Stimulated activated naive CD8-positive, alpha-beta T cell treated with anti-CD3 and anti-CD28 coated beads, Interleukin-15, Interleukin-2, amounts not matched to agents 100 ng/mL and 50 ng/mL, for 24 hours (primary cell): Measurements from ENCODE around the gene GPR17.

ENCODE experiments used
- H3K27ac Mint-ChIP-seq: one replicate; pipeline ENCODE4 v1.8.0; 2021; ENCODE audit warnings: mild to moderate bottlenecking, mixed read lengths
- H3K27me3 Mint-ChIP-seq: one replicate; pipeline ENCODE4 v1.8.0; 2021; ENCODE audit warnings: mixed read lengths
- H3K36me3 Mint-ChIP-seq: one replicate; pipeline ENCODE4 v1.8.0; 2021; ENCODE audit warnings: low read depth, mixed read lengths
- H3K4me1 Mint-ChIP-seq: one replicate; pipeline ENCODE4 v1.8.0; 2021; ENCODE audit warnings: low read depth, mixed read lengths
- H3K4me3 Mint-ChIP-seq: one replicate; pipeline ENCODE4 v1.8.0; 2021; ENCODE audit warnings: mild to moderate bottlenecking, mixed read lengths
- H3K9me3 Mint-ChIP-seq: one replicate; pipeline ENCODE4 v1.8.0; 2021; ENCODE audit warnings: mixed read lengths

Gene GPR17

GRCh38 chr2:127659408-127660290, 13.7 kb downstream of the GPR17 start:
- Mint-ChIP-seq H3K4me3 (no peak overlapping the region), H3K9me3 (no peaks in the 10 kb centered on the region), H3K27ac (no peak overlapping the region), H3K36me3 (no peaks in the 10 kb centered on the region), H3K27me3 (peaks cover 16% of the 10 kb centered on the region), H3K4me1 (no peaks in the 10 kb centered on the region)

GRCh38 chr2:127660291-127660578, 14.3 kb downstream of the GPR17 start:
- H3K4me1 Mint-ChIP-seq: no peaks in the 10 kb centered on the region
- H3K9me3 Mint-ChIP-seq: no peaks in the 10 kb centered on the region
- no peak overlapping the region for H3K27ac Mint-ChIP-seq
- no peak overlapping the region for H3K4me3 Mint-ChIP-seq
- no peaks in the 10 kb centered on the region for H3K36me3 Mint-ChIP-seq
- H3K27me3 Mint-ChIP-seq: peaks cover 22% of the 10 kb centered on the region

- no peaks in the 10 kb centered on the region for H3K9me3 Mint-ChIP-seq
- no peaks in the 10 kb centered on the region for H3K36me3 Mint-ChIP-seq
- no peak overlapping the region for H3K27ac Mint-ChIP-seq
- no peaks in the 10 kb centered on the region for H3K4me1 Mint-ChIP-seq
- no peak overlapping the region for H3K4me3 Mint-ChIP-seq
- peaks cover 29% of the 10 kb centered on the region for H3K27me3 Mint-ChIP-seq
These were observed 15.2 kb downstream of the GPR17 start for GRCh38 chr2:127661072-127661649.

- peaks cover 37% of the 10 kb centered on the region for H3K27me3 Mint-ChIP-seq
These were observed 16.1 kb downstream of the GPR17 start for GRCh38 chr2:127661949-127662510.

GRCh38 chr2:127662937-127663565, 17.1 kb downstream of the GPR17 start:
- Mint-ChIP-seq H3K9me3 (no peaks in the 10 kb centered on the region), H3K4me1 (no peaks in the 10 kb centered on the region), H3K4me3 (no peak overlapping the region), H3K27me3 (peaks cover 47% of the 10 kb centered on the region), H3K27ac (no peak overlapping the region), H3K36me3 (no peaks in the 10 kb centered on the region)

More at GRCh38 chr2:127661949-127662510, 16.1 kb downstream of the GPR17 start:
- H3K4me1 Mint-ChIP-seq: no peaks in the 10 kb centered on the region
- H3K36me3 Mint-ChIP-seq: no peaks in the 10 kb centered on the region
- no peak overlapping the region for H3K27ac Mint-ChIP-seq
- H3K9me3 Mint-ChIP-seq: no peaks in the 10 kb centered on the region
- H3K4me3 Mint-ChIP-seq: no peak overlapping the region

- Mint-ChIP-seq H3K27ac (no peak overlapping the region), H3K4me3 (no peak overlapping the region), H3K9me3 (no peaks in the 10 kb centered on the region), H3K4me1 (no peaks in the 10 kb centered on the region), H3K36me3 (no peaks in the 10 kb centered on the region), H3K27me3 (peaks cover 47% of the 10 kb centered on the region)
These were observed 17.7 kb downstream of the GPR17 start for GRCh38 chr2:127663566-127664064.

- Mint-ChIP-seq H3K4me3 (no peak overlapping the region), H3K27ac (no peak overlapping the region), H3K36me3 (no peaks in the 10 kb centered on the region), H3K27me3 (peaks cover 52% of the 10 kb centered on the region), H3K4me1 (no peaks in the 10 kb centered on the region), H3K9me3 (no peaks in the 10 kb centered on the region)
These were observed 18.3 kb downstream of the GPR17 start for GRCh38 chr2:127664065-127664894.

GRCh38 chr2:127664895-127665225, 18.9 kb downstream of the GPR17 start:
- Mint-ChIP-seq H3K27ac (no peak overlapping the region), H3K36me3 (no peaks in the 10 kb centered on the region), H3K4me1 (no peaks in the 10 kb centered on the region), H3K9me3 (no peaks in the 10 kb centered on the region), H3K27me3 (peaks cover 55% of the 10 kb centered on the region), H3K4me3 (no peak overlapping the region)

- H3K27ac Mint-ChIP-seq: no peak overlapping the region
- H3K36me3 Mint-ChIP-seq: no peaks in the 10 kb centered on the region
- no peaks in the 10 kb centered on the region for H3K9me3 Mint-ChIP-seq
- no peak overlapping the region for H3K4me3 Mint-ChIP-seq
- no peaks in the 10 kb centered on the region for H3K4me1 Mint-ChIP-seq
- peaks cover 60% of the 10 kb centered on the region for H3K27me3 Mint-ChIP-seq
These were observed 19.4 kb downstream of the GPR17 start for GRCh38 chr2:127665267-127665893.

GRCh38 chr2:127669056-127669455, 23.1 kb downstream of the GPR17 start:
- H3K36me3 Mint-ChIP-seq: no peaks in the 10 kb centered on the region
- H3K27ac Mint-ChIP-seq: no peak overlapping the region
- peaks cover 67% of the 10 kb centered on the region for H3K27me3 Mint-ChIP-seq
- H3K4me1 Mint-ChIP-seq: no peaks in the 10 kb centered on the region
- H3K4me3 Mint-ChIP-seq: no peak overlapping the region
- H3K9me3 Mint-ChIP-seq: no peaks in the 10 kb centered on the region

GRCh38 chr2:127670055-127670956, 24.4 kb downstream of the GPR17 start:
- no peaks in the 10 kb centered on the region for H3K9me3 Mint-ChIP-seq
- H3K27ac Mint-ChIP-seq: no peak overlapping the region
- no peak overlapping the region for H3K4me3 Mint-ChIP-seq
- no peaks in the 10 kb centered on the region for H3K36me3 Mint-ChIP-seq
- no peaks in the 10 kb centered on the region for H3K4me1 Mint-ChIP-seq
- H3K27me3 Mint-ChIP-seq: peaks cover 66% of the 10 kb centered on the region

- no peak overlapping the region for H3K4me3 Mint-ChIP-seq
- no peaks in the 10 kb centered on the region for H3K9me3 Mint-ChIP-seq
- H3K36me3 Mint-ChIP-seq: no peaks in the 10 kb centered on the region
- peaks cover 64% of the 10 kb centered on the region for H3K27me3 Mint-ChIP-seq
- H3K27ac Mint-ChIP-seq: no peak overlapping the region
- H3K4me1 Mint-ChIP-seq: peaks cover 4% of the 10 kb centered on the region
These were observed 25.0 kb downstream of the GPR17 start for GRCh38 chr2:127670957-127671290.

- H3K27me3 Mint-ChIP-seq: peaks cover 65% of the 10 kb centered on the region
- no peaks in the 10 kb centered on the region for H3K9me3 Mint-ChIP-seq
- H3K4me3 Mint-ChIP-seq: no peak overlapping the region
- H3K4me1 Mint-ChIP-seq: peaks cover 6% of the 10 kb centered on the region
- no peak overlapping the region for H3K27ac Mint-ChIP-seq
- no peaks in the 10 kb centered on the region for H3K36me3 Mint-ChIP-seq
These were observed 25.8 kb downstream of the GPR17 start for GRCh38 chr2:127671557-127672302.
